ENCODE data around the gene EPHB2.

EPHB2 gene

DNA sequence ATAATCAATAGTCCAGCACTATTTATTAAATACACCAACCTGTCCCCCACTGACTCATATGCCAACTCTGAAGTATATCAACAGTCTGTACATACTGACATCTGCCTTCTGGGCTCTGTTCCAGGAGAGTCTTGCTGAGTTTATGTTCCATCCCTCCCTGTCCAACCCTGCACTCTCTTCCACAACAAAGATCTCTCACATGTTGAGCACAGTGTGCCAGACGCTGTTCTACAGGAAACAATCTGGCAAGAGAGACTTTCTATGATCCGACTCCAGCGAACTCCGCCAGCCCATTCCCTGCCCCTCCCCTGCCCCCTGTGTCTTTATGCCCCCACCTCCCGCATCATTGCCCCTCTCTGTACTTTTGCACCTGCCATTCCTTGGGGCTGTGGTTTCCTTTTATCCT lies 258.7 kb downstream of the EPHB2 start (continued):
- TF ChIP-seq OSR2 (tag by site-specific recombination; IDR thresholded peaks at IDR 0.05) = no peak
- TF ChIP-seq ZBTB17 (tag by site-specific recombination; IDR thresholded peaks at IDR 0.05) = 0 out of 2 replicates have a peak, but pooled peaks have one; percentile 17
- no peak for TF ChIP-seq TCF7L2 (IDR thresholded peaks at IDR 0.05; ENCODE audit: borderline replicate concordance, low read depth, low read length)
- TF ChIP-seq ZNF324 (tag by site-specific recombination; IDR thresholded peaks at IDR 0.05) = no peak

DNA sequence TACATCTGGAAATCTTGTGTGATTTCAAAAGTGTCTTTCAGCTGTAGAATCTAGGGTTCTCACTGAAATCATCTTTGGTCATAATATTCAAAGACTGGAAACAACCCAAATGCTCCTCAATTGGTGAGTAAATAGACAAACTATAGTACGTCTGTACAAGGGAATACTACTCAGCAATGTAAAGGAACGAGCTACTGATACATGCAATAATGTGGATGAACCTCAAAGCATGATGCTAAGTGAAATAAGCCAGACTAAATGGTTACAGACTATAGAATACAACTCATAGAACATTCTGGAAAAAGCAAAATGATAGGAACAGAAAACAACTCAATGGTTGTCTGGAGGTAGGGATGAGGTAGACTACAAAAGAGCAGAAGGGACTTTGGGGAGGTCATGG lies 259.5 kb downstream of the EPHB2 start:
- H3K27ac ChIP-seq (ENCODE audit: extremely low read depth, low read depth, low read length) = no peak overlapping the region
- 0 out of 2 replicates have a peak, but pooled peaks cover 3% of the 10 kb centered on the region for H3K4me1 ChIP-seq (ENCODE audit: control insufficient read depth, insufficient read depth, low read length)
- CTCF ChIA-PET = no interaction called here
- POLR2A ChIA-PET = no interaction called here
- TF ChIP-seq ZNF146 (tag by site-specific recombination; IDR thresholded peaks at IDR 0.05) = peak; percentile 72
- TF ChIP-seq, protein P1, sequence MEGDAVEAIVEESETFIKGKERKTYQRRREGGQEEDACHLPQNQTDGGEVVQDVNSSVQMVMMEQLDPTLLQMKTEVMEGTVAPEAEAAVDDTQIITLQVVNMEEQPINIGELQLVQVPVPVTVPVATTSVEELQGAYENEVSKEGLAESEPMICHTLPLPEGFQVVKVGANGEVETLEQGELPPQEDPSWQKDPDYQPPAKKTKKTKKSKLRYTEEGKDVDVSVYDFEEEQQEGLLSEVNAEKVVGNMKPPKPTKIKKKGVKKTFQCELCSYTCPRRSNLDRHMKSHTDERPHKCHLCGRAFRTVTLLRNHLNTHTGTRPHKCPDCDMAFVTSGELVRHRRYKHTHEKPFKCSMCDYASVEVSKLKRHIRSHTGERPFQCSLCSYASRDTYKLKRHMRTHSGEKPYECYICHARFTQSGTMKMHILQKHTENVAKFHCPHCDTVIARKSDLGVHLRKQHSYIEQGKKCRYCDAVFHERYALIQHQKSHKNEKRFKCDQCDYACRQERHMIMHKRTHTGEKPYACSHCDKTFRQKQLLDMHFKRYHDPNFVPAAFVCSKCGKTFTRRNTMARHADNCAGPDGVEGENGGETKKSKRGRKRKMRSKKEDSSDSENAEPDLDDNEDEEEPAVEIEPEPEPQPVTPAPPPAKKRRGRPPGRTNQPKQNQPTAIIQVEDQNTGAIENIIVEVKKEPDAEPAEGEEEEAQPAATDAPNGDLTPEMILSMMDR (tag by site-specific recombination; IDR thresholded peaks at IDR 0.05) = no peak
- no peak for TF ChIP-seq ZNF623 (tag by site-specific recombination; IDR thresholded peaks at IDR 0.05)
- no peak for TF ChIP-seq SALL2 (tag by site-specific recombination; IDR thresholded peaks at IDR 0.05; ENCODE audit: borderline replicate concordance)
- no peak for TF ChIP-seq ZNF560 (tag by site-specific recombination; IDR thresholded peaks at IDR 0.05; ENCODE audit: borderline replicate concordance)
- no peaks in the 10 kb centered on the region for H3K36me3 ChIP-seq (ENCODE audit: control insufficient read depth in 2 of 2, insufficient read depth in 1 of 2, low read length in 2 of 2)
- no peaks in the 10 kb centered on the region for H3K9me3 ChIP-seq (ENCODE audit: control insufficient read depth, insufficient read depth, low read depth, low read length)
- no peak overlapping the region for H3K4me3 ChIP-seq (ENCODE audit: low read depth, low read length)

Measured in HEK293 (cell line).